HG03378 (cell line): Measurements from ENCODE around the gene ANKS1A.

Source experiments
- ATAC-seq: cut with Tn5 transposase; IDR thresholded peaks from one replicate; pipeline ENCODE4 v1.9.1; 2021; ENCODE audit warnings: mild to moderate bottlenecking, moderate library complexity; ENCODE audit not compliant: unreplicated experiment

The ANKS1A gene

DNA sequence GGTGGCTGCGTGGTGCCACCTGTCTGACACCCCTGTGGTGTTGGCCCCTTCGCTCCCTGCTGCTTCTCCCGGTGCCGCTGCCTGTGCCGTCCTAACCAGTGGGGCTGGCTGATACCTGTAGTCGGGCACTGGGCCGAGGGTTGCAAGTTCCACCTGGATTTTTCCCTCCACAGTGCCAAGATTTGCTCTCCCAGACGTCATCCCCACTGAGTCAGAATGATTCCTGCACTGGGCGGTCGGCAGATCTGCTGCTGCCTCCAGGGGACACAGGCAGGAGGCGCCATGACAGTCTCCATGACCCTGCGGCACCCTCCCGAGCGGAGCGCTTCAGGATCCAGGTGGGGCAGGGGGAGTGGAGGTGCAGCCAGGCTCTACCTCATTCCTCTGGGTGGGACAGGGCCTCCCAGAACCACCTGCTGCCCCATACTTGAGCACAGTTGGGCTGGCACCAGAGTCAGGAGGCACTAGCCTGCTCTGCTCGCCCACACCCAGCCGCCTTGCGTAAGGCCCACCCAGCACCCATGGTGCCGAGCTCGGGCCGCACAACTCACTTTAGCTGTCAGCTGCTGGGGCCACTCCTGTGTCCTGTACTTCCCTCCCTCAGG is 191.9 kb downstream of the ANKS1A start:
- ATAC-seq, result no peak

DNA sequence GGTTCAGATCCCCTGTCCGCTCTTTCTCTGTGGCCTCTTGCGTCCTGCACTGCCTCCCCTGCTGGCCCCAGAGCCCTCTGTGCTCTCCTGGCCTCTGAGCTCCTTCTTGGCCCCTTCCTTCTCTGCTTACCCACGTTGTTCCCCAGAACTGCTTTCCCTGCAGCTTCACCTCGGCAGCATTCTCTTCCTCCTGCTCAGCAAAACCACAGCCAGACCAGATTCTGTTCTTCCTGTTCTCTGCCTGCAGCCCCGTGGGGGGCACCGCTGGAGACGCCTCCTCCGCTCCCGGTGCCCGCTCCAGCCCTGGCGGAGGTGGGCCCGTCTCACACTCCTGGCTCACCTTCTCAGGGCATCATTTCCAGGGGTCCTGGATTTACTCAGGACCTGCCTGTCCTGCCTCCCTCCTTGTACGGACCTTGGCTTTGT is 192.4 kb downstream of the ANKS1A start:
- no peak for ATAC-seq

- ATAC-seq, result no peak
These were observed 193.1 kb downstream of the ANKS1A start for GRCh38 chr6:35082046-35082732.

- ATAC-seq, result no peak
These were observed 193.8 kb downstream of the ANKS1A start for GRCh38 chr6:35082733-35083403.

DNA sequence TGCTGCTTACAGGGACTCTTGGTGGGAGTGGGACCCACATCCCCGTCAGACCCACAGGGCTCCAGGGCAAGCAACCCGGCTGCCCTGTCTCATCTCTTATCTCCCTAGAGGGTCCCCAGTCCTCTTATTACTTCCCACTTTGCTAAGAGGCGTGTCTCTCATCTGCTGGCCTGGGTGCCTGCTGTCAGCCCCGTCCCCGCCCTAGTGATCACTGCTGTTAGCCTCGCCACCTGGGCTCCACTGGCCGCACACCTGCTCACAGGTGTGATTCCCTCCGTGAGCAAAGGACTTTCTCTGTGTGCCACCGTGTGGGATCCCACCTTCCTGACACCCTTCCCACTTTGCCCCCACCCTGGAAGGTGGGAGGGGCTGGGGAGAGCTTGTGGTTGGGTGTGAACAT is 194.5 kb downstream of the ANKS1A start:
- ATAC-seq, result no peak

DNA sequence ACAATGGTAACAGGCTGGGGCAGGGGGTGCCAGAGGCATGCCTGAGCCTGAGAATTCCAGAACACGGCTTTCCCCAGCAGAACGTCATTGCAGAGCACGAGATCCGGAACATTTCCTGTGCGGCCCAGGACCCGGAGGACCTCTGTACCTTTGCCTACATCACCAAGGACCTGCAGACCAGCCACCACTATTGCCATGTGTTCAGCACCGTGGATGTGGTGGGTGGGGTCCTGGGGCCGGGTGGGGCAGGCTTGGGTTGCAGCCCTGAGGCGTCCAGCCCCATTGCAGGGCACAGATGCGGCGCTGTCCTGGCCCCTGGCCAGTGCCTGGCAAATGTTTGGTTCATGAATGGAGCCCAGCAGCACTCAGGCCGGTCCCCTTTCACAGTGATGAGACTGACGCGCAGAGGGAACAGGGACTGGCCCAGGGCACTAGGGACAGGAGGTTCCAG is 195.0 kb downstream of the ANKS1A start:
- ATAC-seq, result no peak

DNA sequence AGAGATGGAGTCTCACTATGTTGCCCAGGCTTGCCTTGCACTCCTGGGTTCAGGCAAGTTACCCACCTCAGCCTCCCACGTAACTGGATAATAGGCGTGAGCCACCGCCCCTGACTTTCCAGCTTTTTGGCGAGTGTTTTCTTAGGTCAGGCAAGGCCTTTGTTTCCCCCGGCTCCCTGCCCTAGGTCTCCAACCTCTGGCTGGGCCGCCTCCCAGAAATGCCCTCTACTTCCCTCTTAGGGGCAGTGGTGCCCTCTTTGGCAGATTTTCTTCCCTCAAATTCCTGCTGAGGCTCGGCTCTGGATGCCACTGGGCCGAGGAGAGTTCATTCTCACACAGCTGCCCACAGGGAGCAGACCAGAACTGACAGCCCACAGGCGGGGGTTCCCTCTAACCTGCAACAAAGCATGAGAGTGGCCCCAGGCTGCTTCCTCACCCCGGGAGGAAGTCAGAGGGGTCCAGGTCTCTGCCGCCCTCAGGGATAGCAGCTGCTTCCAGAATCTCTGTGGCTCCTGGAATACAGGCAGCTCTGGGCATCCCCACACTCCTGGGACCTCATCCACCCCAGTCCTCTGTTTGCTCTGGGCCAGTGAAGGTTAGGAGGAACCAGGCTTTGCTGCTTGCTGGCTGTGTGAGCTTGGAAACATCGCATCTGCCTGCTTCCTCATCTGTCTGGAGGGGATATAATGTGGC is 195.6 kb downstream of the ANKS1A start:
- ATAC-seq, result no peak

DNA sequence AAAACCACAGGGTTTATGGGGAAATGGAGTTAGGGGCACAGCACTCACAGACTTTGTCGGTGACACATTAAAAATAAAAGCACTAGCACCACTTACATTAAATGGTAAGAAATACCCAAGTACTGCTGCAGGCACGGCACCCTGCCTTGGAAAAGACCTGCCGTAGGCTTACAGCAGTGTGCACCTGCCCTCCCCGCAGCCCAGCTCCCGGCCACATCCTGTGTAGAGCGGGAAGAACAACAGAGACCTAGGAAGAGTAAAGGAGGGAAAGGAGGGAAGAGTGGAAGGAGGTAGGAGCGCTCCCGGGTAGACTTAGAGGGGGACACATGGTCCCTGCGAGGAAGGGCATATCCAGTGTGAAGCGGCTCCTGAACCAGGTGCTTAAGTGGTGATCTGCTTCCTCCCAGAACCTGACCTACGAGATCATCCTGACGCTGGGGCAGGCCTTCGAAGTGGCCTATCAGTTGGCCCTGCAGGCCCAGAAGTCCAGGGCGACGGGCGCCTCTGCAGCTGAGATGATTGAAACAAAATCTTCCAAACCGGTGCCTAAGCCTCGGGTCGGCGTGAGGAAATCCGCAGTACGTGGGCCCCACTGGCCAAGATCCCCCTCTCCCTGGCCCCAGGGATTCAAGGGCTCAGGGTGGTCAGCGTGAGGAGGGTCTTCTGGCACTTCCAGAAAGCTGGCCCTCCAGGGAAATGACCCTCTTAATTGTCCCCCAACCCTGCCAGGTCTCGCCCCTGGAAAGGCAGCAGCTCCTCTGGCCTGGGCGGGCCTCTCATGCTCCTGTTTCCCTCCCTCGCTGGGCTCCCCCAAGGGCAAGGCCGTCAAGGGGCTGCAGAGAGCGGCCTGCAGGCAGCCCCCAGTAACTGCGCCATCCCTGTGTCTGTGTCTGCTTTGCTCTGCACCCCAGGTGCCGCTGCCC is 196.6 kb downstream of the ANKS1A start:
- ATAC-seq, result no peak

- no peak for ATAC-seq
These were observed 197.2 kb downstream of the ANKS1A start for GRCh38 chr6:35086282-35086632.

GRCh38 chr6:35086636-35087360 is 197.7 kb downstream of the ANKS1A start:
- ATAC-seq, result no peak

GRCh38 chr6:35087361-35088280 is 198.6 kb downstream of the ANKS1A start:
- ATAC-seq, result no peak

GRCh38 chr6:35088281-35089215 is 199.5 kb downstream of the ANKS1A start:
- no peak for ATAC-seq

DNA sequence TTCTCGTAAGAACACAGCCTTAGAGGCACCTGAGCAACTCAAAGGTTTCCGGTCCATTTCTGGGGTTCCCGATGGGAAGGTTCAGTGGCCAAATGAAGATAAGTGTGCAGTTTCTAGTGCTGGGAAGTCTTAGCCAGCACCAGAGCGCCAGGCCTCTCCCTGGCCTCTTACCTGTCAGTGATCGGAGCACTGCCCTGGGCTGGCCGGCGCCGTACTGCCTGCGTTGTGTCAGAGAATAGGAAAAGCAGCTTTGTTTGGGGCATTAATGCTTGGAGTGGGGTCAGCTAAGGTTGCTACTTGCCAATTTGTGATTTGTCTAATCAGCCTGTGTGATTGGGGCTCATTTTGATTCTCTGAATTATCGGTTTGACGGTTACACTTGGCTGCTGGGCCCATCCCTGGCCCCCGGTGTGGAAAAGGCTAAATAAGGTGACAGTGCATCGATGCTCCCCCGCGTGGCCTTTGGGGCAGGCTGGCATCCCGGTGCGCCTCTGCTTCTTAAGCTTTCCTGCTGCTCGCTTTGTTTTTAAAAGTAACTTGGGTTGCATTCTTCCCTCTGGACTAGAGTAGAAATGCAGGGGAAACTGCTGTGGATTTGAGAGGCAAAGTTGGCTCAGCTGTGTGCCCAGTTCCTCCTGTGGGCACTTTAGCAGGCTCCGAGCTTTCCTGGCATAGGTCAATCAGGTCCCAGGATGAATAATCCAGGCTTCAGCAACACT is 200.3 kb downstream of the ANKS1A start:
- ATAC-seq, result no peak

DNA sequence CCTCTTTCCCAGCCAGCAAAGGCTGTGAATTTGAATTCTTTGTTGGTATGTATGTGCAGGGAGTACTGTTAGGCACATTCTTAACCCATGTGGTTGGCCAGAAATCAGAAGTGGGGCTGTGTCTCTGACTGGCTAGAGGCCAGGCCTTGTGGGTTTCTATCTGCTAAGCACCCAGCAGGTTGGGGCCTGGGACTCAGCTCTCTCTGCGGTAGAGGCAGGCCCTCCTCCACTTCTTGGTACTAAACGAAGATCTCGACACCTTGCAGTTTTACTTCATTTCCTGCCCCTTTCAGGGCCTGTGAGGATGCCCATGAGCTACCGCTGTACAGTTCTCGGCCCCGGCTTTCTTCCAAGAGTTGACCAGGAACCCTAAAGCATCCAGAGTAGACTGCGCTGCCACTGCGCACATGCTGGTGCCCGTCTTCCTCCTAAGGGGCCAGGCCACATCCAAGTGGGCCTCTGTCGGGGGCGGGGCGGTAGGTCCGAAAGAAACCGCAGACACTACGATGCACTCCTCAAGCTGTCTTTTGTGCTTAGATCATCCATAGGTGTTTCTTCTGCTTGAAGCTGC is 201.0 kb downstream of the ANKS1A start:
- no peak for ATAC-seq

DNA sequence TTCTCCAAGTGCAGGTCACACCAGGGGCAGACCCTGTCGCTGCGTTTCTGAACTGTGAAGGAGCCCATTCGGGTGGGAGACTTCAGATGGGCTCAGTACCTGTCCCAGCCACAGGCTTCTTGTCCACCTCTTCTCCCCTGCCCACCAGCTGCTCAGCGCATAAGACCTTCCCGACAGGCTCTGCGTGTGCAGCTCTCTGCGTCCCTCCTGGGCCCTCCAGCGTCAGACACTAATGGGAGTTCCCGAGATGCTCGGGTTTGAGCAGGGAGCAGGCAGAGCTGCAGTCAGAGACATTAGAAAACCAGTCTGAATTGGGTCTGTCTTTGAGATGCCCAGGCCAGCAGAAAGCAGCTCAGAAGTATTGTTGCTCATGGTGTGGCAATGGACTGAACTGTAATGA is 201.7 kb downstream of the ANKS1A start:
- no peak for ATAC-seq

- no peak for ATAC-seq
These were observed 202.5 kb downstream of the ANKS1A start for GRCh38 chr6:35091346-35092083.
